HFFc6 (cell line): ENCODE measurements around the gene TMEM107. TPM values are rescaled to one million over a fixed set of nuclear protein-coding genes. Genes with fewer than 3 reads are reported as not detected.

Experiments used
- DNase-seq: peaks from one replicate; pipeline ENCODE4 v3.0.0-alpha.2; 2018
- H3K27ac Mint-ChIP-seq: 2 replicates; pipeline ENCODE4 v1.8.0; 2020; ENCODE audit warnings: mild to moderate bottlenecking, mixed read lengths
- H3K27me3 Mint-ChIP-seq: 2 replicates; pipeline ENCODE4 v1.8.0; 2021; ENCODE audit warnings: mild to moderate bottlenecking, moderate library complexity, mixed read lengths; ENCODE audit not compliant: insufficient read depth
- H3K36me3 Mint-ChIP-seq: 2 replicates; pipeline ENCODE4 v1.8.0; 2021; ENCODE audit warnings: low read depth, mixed read lengths
- H3K4me1 Mint-ChIP-seq: 2 replicates; pipeline ENCODE4 v1.8.0; 2020; ENCODE audit warnings: low read depth, mixed read lengths
- H3K4me3 Mint-ChIP-seq: 2 replicates; pipeline ENCODE4 v1.8.0; 2020; ENCODE audit warnings: mild to moderate bottlenecking, moderate library complexity, mixed read lengths
- H3K9me3 Mint-ChIP-seq: 2 replicates; pipeline ENCODE4 v1.8.0; 2020; ENCODE audit warnings: mild to moderate bottlenecking, mixed read lengths
- microRNA-seq: library from miRNA; unstranded; fragments of <30 nt; microRNA quantifications from one replicate; pipeline ENCODE4, GENCODE V29; 2019
- total RNA-seq, 6 experiments: library from RNA; stranded (reverse); fragmentation: NEBNext Ultra II Directional; extraction: Animal tissue kit (Norgen Biotek cat#: 25700); gene quantifications; 2 replicates in 1 of 6; 3 replicates in 5 of 6; pipeline ENCODE4 v1.2.3, GENCODE V29; 2021
- TF ChIP-seq, protein P1 (sequence below): fragments of 200-600 bp; sonication (generic); IDR thresholded peaks from 2 replicates; pipeline ENCODE4 v1.5.0; 2021; ENCODE audit warnings: antibody characterized with exemption, mild to moderate bottlenecking

TMEM107 gene
- total RNA-seq, 6 experiments from 2014 or later, result 13.8 to 18.8 (median 17.5) TPM

DNA sequence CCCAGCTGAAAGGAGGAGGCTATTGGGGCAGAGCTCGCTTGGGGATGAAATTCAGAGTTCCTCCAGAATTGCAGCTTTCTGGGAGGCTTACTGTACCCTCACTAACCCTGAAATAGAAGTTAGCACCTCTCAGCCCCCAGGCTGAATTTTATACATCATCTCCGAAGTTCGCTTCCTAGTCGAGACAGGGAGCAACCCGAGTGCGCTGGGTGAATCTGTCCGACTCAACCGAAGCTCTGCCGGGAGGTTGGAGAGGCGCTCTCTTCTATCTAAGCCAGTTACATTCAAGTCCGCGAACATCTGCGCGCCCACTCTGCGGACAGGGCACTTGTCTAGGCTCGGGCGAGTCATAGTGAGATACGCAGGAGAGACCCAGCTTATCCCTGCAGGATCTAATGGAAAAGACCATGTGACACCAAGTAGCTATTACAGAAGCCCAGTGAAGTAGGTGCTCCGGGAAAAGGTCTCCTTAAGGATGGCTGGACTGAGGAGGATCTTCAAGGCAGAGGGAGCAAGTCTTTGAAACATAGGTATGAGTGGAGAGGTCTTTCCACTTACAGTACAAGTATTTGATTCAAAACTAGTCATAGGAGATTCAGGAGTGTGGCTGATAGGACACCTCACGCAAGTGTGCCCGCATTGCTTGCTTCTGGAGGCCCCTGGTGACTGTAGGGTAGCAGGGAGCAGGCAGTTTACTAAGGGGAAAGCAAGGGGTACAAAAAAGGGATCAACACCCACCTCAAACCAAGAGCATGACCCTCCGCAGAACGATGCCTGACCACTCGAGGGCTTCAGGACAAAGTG is 51.6 kb downstream of the TMEM107 start:
- Mint-ChIP-seq H3K9me3 (peaks cover 7% of the 10 kb centered on the region; the same call in 1 of the 2 replicates), H3K27me3 (peaks cover 12% of the 10 kb centered on the region), H3K27ac (peak overlapping the region; percentile 8; the same call in 1 of the 2 replicates), H3K36me3 (no peaks in the 10 kb centered on the region), H3K4me1 (peaks cover 66% of the 10 kb centered on the region), H3K4me3 (peak overlapping the region; percentile 88)
- TF ChIP-seq, protein P1, sequence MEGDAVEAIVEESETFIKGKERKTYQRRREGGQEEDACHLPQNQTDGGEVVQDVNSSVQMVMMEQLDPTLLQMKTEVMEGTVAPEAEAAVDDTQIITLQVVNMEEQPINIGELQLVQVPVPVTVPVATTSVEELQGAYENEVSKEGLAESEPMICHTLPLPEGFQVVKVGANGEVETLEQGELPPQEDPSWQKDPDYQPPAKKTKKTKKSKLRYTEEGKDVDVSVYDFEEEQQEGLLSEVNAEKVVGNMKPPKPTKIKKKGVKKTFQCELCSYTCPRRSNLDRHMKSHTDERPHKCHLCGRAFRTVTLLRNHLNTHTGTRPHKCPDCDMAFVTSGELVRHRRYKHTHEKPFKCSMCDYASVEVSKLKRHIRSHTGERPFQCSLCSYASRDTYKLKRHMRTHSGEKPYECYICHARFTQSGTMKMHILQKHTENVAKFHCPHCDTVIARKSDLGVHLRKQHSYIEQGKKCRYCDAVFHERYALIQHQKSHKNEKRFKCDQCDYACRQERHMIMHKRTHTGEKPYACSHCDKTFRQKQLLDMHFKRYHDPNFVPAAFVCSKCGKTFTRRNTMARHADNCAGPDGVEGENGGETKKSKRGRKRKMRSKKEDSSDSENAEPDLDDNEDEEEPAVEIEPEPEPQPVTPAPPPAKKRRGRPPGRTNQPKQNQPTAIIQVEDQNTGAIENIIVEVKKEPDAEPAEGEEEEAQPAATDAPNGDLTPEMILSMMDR, result no peak
- DNase-seq, result no peak

DNA sequence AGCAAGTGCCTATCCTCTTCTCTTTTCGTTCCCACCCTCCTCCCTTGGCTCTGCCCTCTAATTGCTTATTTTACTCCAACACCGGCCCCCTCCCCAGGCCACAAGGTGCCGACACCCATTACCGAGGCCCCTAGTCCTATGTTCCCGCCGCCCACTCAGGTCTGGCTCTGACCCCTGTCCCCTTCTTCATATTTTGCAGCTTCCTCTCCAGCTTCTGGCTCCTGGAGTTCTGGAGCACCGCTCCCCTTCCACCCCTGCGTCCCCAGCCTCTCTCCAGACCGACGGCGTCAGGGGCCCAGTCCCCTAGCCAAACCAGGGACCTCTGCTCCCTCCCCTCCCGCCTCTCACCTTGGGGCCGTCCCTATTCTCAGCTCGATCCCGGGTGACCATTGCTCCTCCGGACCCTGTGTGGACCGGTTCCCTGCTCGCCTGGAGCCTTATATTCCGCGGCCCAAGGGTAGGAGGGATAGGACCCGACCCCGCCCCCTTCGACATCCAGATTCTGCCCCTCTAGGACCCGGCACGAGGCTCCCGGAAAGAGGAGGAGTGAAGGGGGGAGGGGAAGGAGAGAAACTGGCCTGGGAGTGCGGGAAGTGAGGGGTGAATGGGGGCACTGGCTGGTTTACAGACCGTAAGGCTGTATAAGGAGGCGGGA is 52.4 kb downstream of the TMEM107 start, which contains the start of gene HES7:
TSS of gene HES7 (minus strand) at position 412 of the 655 bp plus-strand sequence. CDS start at position 390, 22 bp downstream.
- peak within 1 kb of the TSS; percentile 88 for H3K4me3 Mint-ChIP-seq
- H3K4me1 Mint-ChIP-seq, result peaks cover 69% of the 10 kb centered on the region
- H3K27ac Mint-ChIP-seq, result peak within 1 kb of the TSS; percentile 42
- H3K9me3 Mint-ChIP-seq, result peaks cover 7% of the 10 kb centered on the region; the same call in 1 of the 2 replicates
- peaks cover 15% of the 10 kb centered on the region for H3K27me3 Mint-ChIP-seq
- DNase-seq, result no peak
- TF ChIP-seq, protein P1, result no peak
- no peaks in the 10 kb centered on the region for H3K36me3 Mint-ChIP-seq

DNA sequence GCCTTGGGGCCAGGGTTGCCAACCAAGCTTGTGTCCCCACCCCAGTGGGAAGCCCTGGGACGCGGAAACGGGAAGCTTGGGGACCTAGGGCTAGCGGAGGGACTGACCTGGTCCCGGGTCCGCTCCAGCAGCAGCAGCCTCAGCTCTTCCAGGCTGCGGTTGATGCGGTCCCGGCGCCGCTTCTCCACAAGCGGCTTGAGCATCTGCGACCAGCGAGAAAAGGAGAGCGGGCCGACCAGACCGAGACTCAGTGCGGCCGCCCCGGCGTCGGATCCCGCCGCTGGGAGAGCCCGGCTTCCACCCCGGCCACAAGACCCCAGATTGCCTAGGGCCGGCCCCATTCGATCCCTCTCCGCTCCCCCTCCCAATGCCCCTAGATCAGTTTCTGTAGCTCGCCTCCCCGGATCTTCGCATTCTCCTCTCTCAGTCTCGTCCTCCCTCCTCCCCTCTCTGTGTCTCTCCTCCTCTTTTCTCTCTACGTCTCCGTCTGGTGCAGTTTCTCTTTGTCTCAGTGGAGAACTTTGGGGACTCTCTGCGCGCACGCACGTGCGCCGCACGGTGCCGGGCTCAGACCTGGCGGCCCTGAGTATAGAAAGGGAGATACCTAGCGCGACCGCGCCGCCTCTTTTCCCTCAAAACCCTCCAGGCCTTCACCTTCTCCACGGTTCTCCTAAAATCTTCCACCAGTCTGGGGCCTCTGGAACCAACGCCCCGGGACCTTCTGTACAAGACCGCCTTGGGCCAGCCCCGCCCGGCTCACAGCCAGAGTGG is 53.1 kb downstream of the TMEM107 start:
- Mint-ChIP-seq H3K27me3 (peaks cover 16% of the 10 kb centered on the region), H3K4me3 (peak overlapping the region; percentile 88), H3K36me3 (no peaks in the 10 kb centered on the region), H3K27ac (peak overlapping the region; percentile 71), H3K9me3 (peaks cover 7% of the 10 kb centered on the region; the same call in 1 of the 2 replicates), H3K4me1 (peaks cover 76% of the 10 kb centered on the region)
- no peak for DNase-seq
- TF ChIP-seq, protein P1, result no peak

Small RNA genes lying within 50 kb of the gene (microRNA-seq; reads per million reads assigned to microRNA genes)
- gene MIR4521 (144 reads per million, percentile 54 among the genes with 10 or more reads in this experiment), gene MIR6883 (not detected)

Other genes starting within 250 kb of the TMEM107 start
- gene KCNAB3, start 246.5 kb downstream of the TMEM107 start, total RNA-seq, result 1 to 10 TPM; 1.5 to 3.0 (median 2.3) TPM
- 100 to 1,000 TPM; 244 to 309 (median 288) TPM for gene TRAPPC1, start 244.4 kb downstream of the TMEM107 start, total RNA-seq
- gene CNTROB, start 244.2 kb downstream of the TMEM107 start, total RNA-seq, result 10 to 100 TPM; 20.8 to 32.2 (median 28.5) TPM
- gene GUCY2D, start 173.8 kb downstream of the TMEM107 start, total RNA-seq, result not detected
- gene ALOX15B, start 137.3 kb downstream of the TMEM107 start, total RNA-seq, result not detected
- not detected for gene ALOX12B, start 88.7 kb downstream of the TMEM107 start, total RNA-seq
- gene ALOXE3, start 57.9 kb downstream of the TMEM107 start, total RNA-seq, result under 1 TPM; 0.14 to 0.30 (median 0.21) TPM
- under 1 TPM; 0.24 to 0.54 (median 0.41) TPM for gene HES7, start 52.3 kb downstream of the TMEM107 start, total RNA-seq
- 10 to 100 TPM; 18.9 to 31.8 (median 26.9) TPM for gene PER1, start 24.0 kb downstream of the TMEM107 start, total RNA-seq
- 10 to 100 TPM; 37.0 to 47.6 (median 44.5) TPM for gene VAMP2, start 13.4 kb downstream of the TMEM107 start, total RNA-seq
- gene BORCS6, start 13.8 kb upstream of the TMEM107 start, total RNA-seq, result 1 to 10 TPM; 4.4 to 6.0 (median 4.6) TPM
- gene AURKB, start 34.2 kb upstream of the TMEM107 start, total RNA-seq, result 10 to 100 TPM; 24.5 to 43.4 (median 39.5) TPM
- 10 to 100 TPM in 5 of 6 experiments, 1 to 10 TPM in 1; 8.8 to 14.4 (median 10.8) TPM for gene CTC1, start 71.7 kb upstream of the TMEM107 start, total RNA-seq
- gene PFAS, start 72.9 kb upstream of the TMEM107 start, total RNA-seq, result 10 to 100 TPM; 46.8 to 63.9 (median 58.8) TPM
- 10 to 100 TPM; 27.8 to 32.2 (median 30.9) TPM for gene RANGRF, start 112.3 kb upstream of the TMEM107 start, total RNA-seq
- gene SLC25A35, start 119.0 kb upstream of the TMEM107 start, total RNA-seq, result 1 to 10 TPM; 1.6 to 3.7 (median 3.1) TPM
- not detected for gene ARHGEF15, start 133.9 kb upstream of the TMEM107 start, total RNA-seq
- gene ODF4, start 163.5 kb upstream of the TMEM107 start, total RNA-seq, result not detected
- gene RPL26, start 206.8 kb upstream of the TMEM107 start, total RNA-seq, result 1,000 to 10,000 TPM; 1,301 to 1,432 (median 1,370) TPM
- not detected for gene RNF222, start 221.4 kb upstream of the TMEM107 start, total RNA-seq